Parathyroid adenoma (tissue), 2 donors: ENCODE results near the gene NOTUM.

ENCODE experiments used
- H2AFZ ChIP-seq: fragments of 300-600 bp; sonication (generic); one replicate; pipeline ENCODE4 v1.7.0; 2017; ENCODE audit warnings: antibody characterized with exemption, mild to moderate bottlenecking
- H3K27ac ChIP-seq: fragments of 300-600 bp; sonication (generic); one replicate; pipeline ENCODE4 v1.7.0; 2017
- H3K27me3 ChIP-seq: fragments of 300-600 bp; sonication (generic); one replicate; pipeline ENCODE4 v1.7.0; 2017; ENCODE audit warnings: low read length; ENCODE audit not compliant: control insufficient read depth, insufficient read depth
- H3K36me3 ChIP-seq: fragments of 300-600 bp; sonication (generic); one replicate; pipeline ENCODE4 v1.7.0; 2017; ENCODE audit warnings: low read length; ENCODE audit not compliant: control insufficient read depth, insufficient read depth
- H3K4me1 ChIP-seq: fragments of 300-600 bp; sonication (generic); one replicate; pipeline ENCODE4 v1.7.0; 2017; ENCODE audit warnings: control low read depth
- H3K4me2 ChIP-seq: fragments of 300-600 bp; sonication (generic); one replicate; pipeline ENCODE4 v1.7.0; 2017; ENCODE audit warnings: low read length
- H3K4me3 ChIP-seq: fragments of 300-600 bp; sonication (generic); one replicate; pipeline ENCODE4 v1.7.0; 2017; ENCODE audit warnings: low read depth, low read length
- H3K79me2 ChIP-seq: fragments of 300-600 bp; sonication (generic); one replicate; pipeline ENCODE4 v1.7.0; 2017; ENCODE audit warnings: control low read depth
- H3K9ac ChIP-seq: fragments of 300-600 bp; sonication (generic); one replicate; pipeline ENCODE4 v1.7.0; 2017; ENCODE audit warnings: mild to moderate bottlenecking
- H3K9me3 ChIP-seq: fragments of 300-600 bp; sonication (generic); one replicate; pipeline ENCODE4 v1.7.0; 2017; ENCODE audit warnings: low read length; ENCODE audit not compliant: control insufficient read depth
- CTCF ChIP-seq: fragments of 300-600 bp; sonication (generic); IDR thresholded peaks from one replicate; pipeline ENCODE4 v1.7.0; 2017; ENCODE audit warnings: antibody characterized with exemption, mild to moderate bottlenecking
- donor health status: primary hyperparathyroidism.

NOTUM gene

DNA sequence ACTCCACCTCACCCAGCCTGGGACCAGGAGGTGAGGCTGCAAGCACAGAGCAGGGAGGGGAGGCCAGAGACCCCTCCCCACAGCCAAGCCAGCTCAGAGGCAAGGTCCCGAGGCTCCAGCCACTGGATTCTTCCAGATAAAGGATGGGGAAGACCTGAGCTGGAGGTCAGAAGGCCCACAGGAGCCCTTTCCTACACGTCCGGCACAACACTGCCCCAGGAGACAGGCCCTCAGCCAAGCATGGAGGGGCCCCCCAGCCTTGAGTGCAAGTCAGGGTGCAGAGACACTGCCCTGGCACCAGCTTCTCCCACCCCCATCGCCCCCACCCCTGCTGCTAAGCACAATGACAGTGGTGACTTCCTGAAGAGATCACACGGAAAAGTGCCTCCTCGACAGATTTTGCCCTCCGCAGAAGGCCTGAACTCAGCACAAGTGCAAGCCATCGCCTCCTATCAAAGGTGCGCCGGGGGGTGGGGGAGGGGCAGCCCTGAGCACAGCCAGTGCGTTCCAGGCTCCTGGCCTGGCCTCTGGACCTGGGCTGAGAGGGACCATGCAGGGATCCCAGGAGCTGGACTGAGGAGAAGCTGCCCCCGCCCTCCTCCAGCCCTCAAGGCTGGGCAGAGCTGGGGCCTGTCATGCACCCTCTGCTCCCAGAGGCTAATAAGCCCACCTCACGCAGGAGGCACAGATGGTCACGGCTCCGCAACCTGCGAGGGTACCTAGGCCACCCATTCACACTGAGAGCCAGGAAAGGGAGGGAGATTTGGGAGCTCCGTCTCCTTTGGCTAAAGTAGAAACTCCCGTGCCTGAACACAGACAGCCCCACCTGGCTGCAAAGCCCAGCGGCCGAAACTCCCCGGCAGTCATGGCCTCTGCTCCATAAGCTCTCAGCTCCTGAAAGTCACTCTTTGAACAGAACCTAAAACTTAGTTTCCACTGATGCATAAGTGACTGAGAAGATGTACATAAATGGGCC lies 36.1 kb downstream of the NOTUM start:
- no peak overlapping the region for H2AFZ ChIP-seq
- H3K36me3 ChIP-seq, result no peaks in the 10 kb centered on the region
- peaks cover 24% of the 10 kb centered on the region for H3K4me1 ChIP-seq
- no peak for TF ChIP-seq CTCF
- peaks cover 29% of the 10 kb centered on the region for H3K79me2 ChIP-seq
- H3K9me3 ChIP-seq, result no peaks in the 10 kb centered on the region
- no peak overlapping the region for H3K9ac ChIP-seq
- H3K27ac ChIP-seq, result peak overlapping the region; percentile 79
- peak overlapping the region; percentile 65 for H3K4me2 ChIP-seq
- H3K27me3 ChIP-seq, result no peaks in the 10 kb centered on the region
- H3K4me3 ChIP-seq, result peak overlapping the region; percentile 30

- TF ChIP-seq CTCF, result no peak
- no peaks in the 10 kb centered on the region for H3K27me3 ChIP-seq
- peaks cover 42% of the 10 kb centered on the region for H3K79me2 ChIP-seq
- no peaks in the 10 kb centered on the region for H3K9me3 ChIP-seq
- H3K9ac ChIP-seq, result no peak overlapping the region
- no peaks in the 10 kb centered on the region for H3K36me3 ChIP-seq
- H3K4me3 ChIP-seq, result peak overlapping the region; percentile 37
- H3K27ac ChIP-seq, result peak overlapping the region; percentile 79
- peak overlapping the region; percentile 57 for H3K4me2 ChIP-seq
- peaks cover 23% of the 10 kb centered on the region for H3K4me1 ChIP-seq
- peak overlapping the region; percentile 35 for H2AFZ ChIP-seq
These were observed 37.4 kb downstream of the NOTUM start for GRCh38 chr17:81923302-81924260.

GRCh38 chr17:81922566-81923301 lies 38.3 kb downstream of the NOTUM start:
- Histone ChIP-seq H3K4me2 (peak overlapping the region; percentile 57), H3K27ac (peak overlapping the region; percentile 79), H3K9ac (no peak overlapping the region), H3K79me2 (peaks cover 46% of the 10 kb centered on the region), H2AFZ (no peak overlapping the region), H3K9me3 (no peaks in the 10 kb centered on the region), H3K36me3 (no peaks in the 10 kb centered on the region), H3K27me3 (no peaks in the 10 kb centered on the region), H3K4me3 (peak overlapping the region; percentile 37), H3K4me1 (peaks cover 25% of the 10 kb centered on the region)
- TF ChIP-seq CTCF, result no peak

GRCh38 chr17:81921996-81922565 lies 38.9 kb downstream of the NOTUM start:
- H3K4me1 ChIP-seq, result peaks cover 27% of the 10 kb centered on the region
- H3K36me3 ChIP-seq, result no peaks in the 10 kb centered on the region
- H3K4me2 ChIP-seq, result no peak overlapping the region
- H3K4me3 ChIP-seq, result no peak overlapping the region
- no peak overlapping the region for H2AFZ ChIP-seq
- peaks cover 47% of the 10 kb centered on the region for H3K79me2 ChIP-seq
- no peak overlapping the region for H3K9ac ChIP-seq
- H3K9me3 ChIP-seq, result no peaks in the 10 kb centered on the region
- H3K27me3 ChIP-seq, result no peaks in the 10 kb centered on the region
- H3K27ac ChIP-seq, result peak overlapping the region; percentile 10
- TF ChIP-seq CTCF, result no peak
